Measurements from ENCODE around the gene TAC3.

GRCh38 chr12:57005980-57006808, 10.1 kb downstream of the TAC3 start, which contains the start of gene ZBTB39:
- peak; percentile 21 to 68 (median 34) for TF ChIP-seq CTCF (IDR thresholded peaks at IDR 0.05 in 4 of 5, conservative IDR thresholded peaks at IDR 0.05 in 1 of 5)
- peak in 1 of 2 donors; percentile 15 for TF ChIP-seq POLR2A (IDR thresholded peaks at IDR 0.05)

Data from gastrocnemius medialis (tissue), 4 donors.